ENCODE results near the gene CD109.
"Not testable (repeated sequence)": the region's sequence is repeated elsewhere in the genome, so short reads cannot be mapped to it uniquely, and the experiment has no call there.

CD109 gene

DNA sequence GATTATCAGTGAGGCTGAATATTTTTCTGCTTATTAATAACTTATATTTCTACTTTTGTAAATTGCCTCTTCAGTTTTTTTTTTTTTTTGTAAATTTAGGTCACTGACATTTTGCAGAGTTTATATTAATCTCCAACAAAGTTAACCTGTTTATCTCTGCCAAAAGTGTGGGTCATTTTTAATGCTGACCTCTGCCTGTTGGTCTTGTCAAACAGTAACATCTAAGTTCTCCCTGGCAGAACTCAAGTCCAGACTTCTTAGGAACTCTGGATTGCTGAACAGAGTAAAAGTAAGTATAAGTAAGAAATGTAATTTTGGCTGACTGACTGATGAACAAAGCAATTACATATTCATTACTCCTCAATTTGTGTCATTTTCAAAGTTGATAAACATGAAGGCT is 83.9 kb downstream of the CD109 start:
- in situ Hi-C loops (cut with MboI; ENCODE audit: low sequenced_read_pairs), result no loop called here

GRCh38 chr6:73782911-73783310 is 86.9 kb downstream of the CD109 start:
- in situ Hi-C loops (cut with MboI; ENCODE audit: low sequenced_read_pairs), result no loop called here

GRCh38 chr6:73784726-73785505 is 88.9 kb downstream of the CD109 start:
- in situ Hi-C loops (cut with MboI; ENCODE audit: low sequenced_read_pairs), result no loop called here

- in situ Hi-C loops (cut with MboI; ENCODE audit: low sequenced_read_pairs), result no loop called here
Measured at GRCh38 chr6:73790574-73790973, 94.6 kb downstream of the CD109 start.

DNA sequence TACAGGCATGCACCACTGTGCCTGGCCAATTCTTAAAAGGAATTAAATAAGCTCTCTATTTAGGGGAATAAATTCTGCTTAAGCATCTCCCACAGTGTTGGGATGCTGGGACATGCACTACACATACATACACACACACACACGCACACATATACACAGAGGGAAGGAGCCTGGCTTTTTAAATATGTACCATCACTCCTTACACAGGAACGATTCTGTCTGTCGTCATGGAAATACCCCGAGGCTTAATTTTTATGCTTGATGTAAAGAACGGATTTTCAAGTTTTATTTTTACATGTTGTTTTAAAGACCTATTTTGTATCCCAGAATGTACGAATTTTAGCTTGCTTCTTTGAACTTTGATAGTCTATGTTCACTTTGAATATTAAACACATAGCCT is 95.3 kb downstream of the CD109 start:
- in situ Hi-C loops (cut with MboI; ENCODE audit: low sequenced_read_pairs), result no loop called here

DNA sequence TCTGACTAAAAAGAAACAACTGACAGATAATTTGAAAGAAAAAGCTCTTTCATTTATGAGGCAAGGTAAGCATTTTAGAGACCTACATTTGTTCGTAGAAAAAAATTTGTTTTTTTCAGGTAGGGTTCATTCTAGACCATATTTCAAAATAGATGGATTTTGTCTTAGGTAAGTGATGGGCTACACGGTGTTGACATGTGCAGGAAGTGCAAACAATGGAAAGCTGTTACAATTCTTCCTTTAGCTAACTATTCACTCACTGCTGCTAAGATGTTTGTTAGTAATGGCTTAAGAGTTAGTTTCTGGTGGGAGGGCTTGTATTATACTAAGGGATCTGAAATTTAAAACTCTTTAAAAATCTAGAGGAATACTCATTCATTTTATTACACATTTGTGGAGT is 96.7 kb downstream of the CD109 start:
- in situ Hi-C loops (cut with MboI; ENCODE audit: low sequenced_read_pairs), result no loop called here

DNA sequence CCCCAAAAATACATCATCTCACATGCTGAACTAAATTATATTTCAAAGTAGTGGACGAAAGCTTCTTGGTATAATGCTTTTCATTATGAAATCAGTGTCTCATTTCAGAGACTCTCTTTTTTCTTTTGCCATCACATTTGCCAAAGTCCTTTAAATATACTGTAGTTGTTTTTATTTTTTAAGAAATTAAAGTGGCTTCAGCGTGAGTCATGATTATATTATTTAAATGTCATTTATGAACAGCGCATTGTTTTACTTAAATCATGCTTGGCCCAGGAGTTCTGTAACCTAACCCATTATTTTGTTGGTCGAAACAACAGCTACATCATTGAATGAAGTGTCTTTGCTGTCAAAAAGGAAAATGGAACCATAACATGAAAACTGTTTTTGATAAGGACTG is 100.9 kb downstream of the CD109 start:
- in situ Hi-C loops (cut with MboI; ENCODE audit: low sequenced_read_pairs), result no loop called here

DNA sequence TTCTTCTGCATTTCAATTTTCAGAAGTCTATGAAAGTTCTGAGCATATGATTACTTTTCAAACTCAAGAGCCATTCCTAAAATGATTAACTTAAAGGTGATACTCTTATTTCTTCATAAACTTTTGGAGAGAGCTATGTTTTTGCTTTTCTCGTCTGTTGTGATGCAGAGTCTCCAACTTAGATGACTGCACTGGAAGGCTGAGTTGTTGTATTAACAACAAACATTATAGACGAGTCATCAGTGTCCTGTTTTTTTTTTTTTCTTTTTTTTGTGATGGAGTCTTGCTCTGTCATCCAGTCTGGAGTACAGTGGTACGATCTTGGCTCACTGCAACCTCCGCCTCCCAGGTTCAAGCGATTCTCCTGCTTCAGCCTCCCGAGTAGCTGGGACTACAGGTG is 101.9 kb downstream of the CD109 start:
- in situ Hi-C loops (cut with MboI; ENCODE audit: low sequenced_read_pairs), result no loop called here

- in situ Hi-C loops (cut with MboI; ENCODE audit: low sequenced_read_pairs), result no loop called here
Measured at GRCh38 chr6:73798592-73798991, 102.6 kb downstream of the CD109 start.

GRCh38 chr6:73800997-73801396 is 105.0 kb downstream of the CD109 start:
- in situ Hi-C loops (cut with MboI; ENCODE audit: low sequenced_read_pairs), result no loop called here

DNA sequence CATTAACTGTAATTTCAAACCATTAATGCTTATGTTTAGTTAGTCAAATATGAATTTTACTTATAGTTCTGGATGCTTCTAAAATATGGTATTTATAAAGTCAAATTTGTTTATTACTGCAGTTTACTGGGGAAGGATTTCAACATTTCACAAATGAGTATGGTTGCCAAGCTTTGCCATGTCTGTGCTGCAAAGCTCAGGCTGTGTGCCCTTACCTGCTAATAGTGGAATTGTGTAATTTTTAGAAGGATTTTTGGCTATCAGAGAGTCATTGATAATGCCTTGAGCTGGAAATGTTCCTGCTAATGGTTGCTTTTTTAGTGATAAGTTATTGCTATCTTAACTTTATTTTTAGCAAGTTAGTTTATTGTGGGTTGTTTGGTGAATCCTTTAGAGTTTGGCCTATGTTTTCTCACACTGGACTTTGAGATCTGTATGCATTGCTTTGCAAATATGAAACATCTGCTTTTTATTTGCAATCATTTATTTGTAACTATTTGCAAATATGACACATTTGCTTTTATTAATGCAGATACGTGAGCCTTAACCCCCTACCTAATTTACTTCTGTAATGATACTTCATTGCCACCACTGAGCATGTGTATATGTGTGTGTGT is 105.8 kb downstream of the CD109 start:
- in situ Hi-C loops (cut with MboI; ENCODE audit: low sequenced_read_pairs), result no loop called here

DNA sequence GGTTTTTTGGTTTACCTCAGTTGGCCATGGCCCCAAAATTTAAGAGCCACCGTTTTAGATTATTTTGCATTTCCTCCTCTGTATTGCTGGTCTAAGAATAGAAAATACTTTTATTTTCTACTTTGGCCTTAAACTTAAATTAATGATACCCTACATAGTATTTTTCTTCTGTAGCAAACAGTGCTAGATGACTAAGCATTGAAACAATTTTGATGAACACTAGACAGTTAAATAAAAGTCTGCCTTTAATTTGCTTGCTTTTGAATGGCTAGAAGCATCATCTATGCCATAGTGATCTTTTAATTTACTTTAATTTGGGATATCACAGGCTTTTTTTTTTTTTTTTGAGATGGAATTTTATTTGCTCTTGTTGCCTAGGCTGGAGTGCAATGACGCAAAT is 106.4 kb downstream of the CD109 start:
- in situ Hi-C loops (cut with MboI; ENCODE audit: low sequenced_read_pairs), result no loop called here

DNA sequence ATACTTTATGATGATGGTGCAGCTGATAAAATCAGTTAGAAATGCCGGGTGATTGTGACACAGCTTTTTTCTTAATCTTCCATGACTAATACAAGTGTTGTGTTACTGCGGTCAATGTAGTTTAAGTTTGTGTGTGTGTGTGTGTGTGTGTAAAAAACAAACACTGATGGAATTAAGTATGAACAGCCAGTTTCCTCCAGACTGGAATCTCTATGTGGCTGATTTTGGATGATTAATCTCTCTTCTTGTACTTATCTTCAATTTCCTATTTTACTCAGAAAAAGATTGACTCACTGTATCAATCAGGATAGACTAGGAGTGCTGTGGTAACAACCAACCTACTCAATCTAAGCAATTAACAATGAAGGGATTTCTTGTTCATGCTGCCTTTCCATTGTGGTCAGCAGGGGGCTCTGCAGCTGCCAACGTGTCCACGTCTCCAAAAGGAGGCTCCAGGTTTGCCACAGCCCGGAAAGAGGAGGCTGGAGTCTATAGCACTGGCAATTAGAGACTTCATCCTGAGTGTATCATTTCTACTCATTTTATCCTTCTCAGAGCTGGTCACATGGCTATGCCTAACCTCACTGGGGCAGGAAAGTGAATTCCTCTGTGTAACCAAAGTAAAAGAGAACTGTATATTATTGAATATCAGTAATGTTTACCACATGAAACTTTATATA is 107.7 kb downstream of the CD109 start:
- in situ Hi-C loops (cut with MboI; ENCODE audit: low sequenced_read_pairs), result no loop called here

DNA sequence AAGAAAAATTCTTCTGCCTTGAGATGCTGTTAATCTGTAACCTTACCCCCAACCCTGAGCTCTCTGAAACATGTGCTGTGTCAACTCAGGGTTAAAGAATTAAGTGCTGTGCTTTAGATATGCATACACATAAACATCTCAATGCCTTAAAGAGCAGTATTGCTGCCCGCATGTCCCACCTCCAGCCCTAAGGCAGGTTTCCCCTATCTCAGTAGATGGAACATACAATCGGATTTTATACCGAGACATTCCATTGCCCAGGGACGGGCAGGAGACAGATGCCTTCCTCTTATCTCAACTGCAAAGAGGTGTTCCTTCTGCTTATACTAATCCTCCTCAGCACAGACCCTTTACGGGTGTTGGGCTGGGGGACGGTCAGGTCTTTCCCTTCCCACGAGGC is 109.2 kb downstream of the CD109 start:
- in situ Hi-C loops (cut with MboI; ENCODE audit: low sequenced_read_pairs), result not testable (repeated sequence)

- in situ Hi-C loops (cut with MboI; ENCODE audit: low sequenced_read_pairs), result not testable (repeated sequence)
Measured at GRCh38 chr6:73805982-73806381, 110.0 kb downstream of the CD109 start.

DNA sequence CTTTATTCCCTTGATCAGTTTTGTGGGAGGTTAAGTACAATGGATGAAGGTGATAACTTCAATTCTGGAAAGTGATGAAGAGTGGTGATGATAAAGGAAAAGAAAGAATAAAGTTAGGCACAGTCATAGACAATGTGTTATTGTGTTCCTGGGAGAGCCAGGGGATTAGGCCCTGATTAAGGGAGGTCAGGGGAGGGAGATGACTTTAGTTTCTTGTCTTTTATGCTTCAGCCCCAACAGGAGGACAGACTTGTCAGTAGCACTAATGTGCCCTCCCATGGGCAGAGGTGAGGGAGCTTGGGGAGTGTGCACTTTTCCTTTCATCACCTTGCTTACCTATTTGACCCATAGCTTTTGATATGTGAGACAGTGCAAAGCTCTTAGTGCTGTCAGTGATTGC is 115.7 kb downstream of the CD109 start:
- in situ Hi-C loops (cut with MboI; ENCODE audit: low sequenced_read_pairs), result no loop called here

DNA sequence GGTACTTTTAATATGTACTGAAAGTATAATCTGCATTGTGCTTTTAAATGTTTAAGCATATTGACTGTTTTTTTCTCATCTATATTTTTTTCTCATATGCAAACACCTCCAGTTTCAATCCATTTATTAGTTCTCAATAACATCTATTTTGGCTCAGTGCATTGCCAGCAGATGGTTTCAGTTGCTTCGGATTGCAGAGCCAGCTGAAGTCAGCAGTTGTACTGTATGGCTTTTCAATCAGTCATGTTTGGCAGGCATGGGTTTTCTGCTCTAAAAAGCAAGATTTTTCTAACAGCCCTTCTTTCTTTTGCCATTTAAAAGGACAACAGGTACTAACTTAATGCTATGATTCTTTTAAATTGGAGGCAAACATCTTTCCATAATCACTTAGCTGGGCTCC is 121.2 kb downstream of the CD109 start:
- in situ Hi-C loops (cut with MboI; ENCODE audit: low sequenced_read_pairs), result no loop called here

- in situ Hi-C loops (cut with MboI; ENCODE audit: low sequenced_read_pairs), result no loop called here
Measured at GRCh38 chr6:73823046-73823735, 127.2 kb downstream of the CD109 start.

- in situ Hi-C loops (cut with MboI; ENCODE audit: low sequenced_read_pairs), result no loop called here
Measured at GRCh38 chr6:73823832-73824231, 127.8 kb downstream of the CD109 start.

DNA sequence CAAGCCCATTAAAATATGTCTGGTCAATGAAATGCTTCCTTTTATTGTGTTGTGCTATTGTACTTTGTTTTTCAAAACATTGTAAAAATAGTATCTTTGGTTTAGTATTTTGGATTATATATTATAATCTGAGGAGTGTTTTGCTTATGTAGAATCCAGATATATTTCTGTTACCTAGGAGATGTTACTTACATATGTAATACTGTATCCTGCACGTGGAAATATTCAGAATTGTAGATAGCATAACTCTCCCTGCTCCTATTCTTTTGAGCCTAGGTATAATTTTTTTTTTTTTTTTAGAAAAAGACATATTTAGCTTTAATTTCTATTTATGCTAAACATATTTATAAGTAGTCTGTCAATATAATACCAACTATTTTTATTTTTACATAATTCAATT is 130.6 kb downstream of the CD109 start:
- in situ Hi-C loops (cut with MboI; ENCODE audit: low sequenced_read_pairs), result no loop called here

GRCh38 chr6:73830119-73830518 is 134.1 kb downstream of the CD109 start:
- in situ Hi-C loops (cut with MboI; ENCODE audit: low sequenced_read_pairs), result no loop called here

- in situ Hi-C loops (cut with MboI; ENCODE audit: low sequenced_read_pairs), result no loop called here
Measured at GRCh38 chr6:73832313-73832712, 136.3 kb downstream of the CD109 start.

All from HL-60/S4 treated with retinoic acid at 250 ng/mL for 4 days and 3 days (cell line).